ENCODE results near the gene TCFL5.
"Not testable (repeated sequence)": the region's sequence is repeated elsewhere in the genome, so short reads cannot be mapped to it uniquely, and the experiment has no call there.

Gene TCFL5

GRCh38 chr20:62879275-62880146, 17.9 kb upstream of the TCFL5 start:
- DNase-seq: no peak

GRCh38 chr20:62878244-62879038, 16.8 kb upstream of the TCFL5 start:
- DNase-seq: no peak

- DNase-seq: no peak
These were observed 15.5 kb upstream of the TCFL5 start for GRCh38 chr20:62876902-62877816.

GRCh38 chr20:62876501-62876901, 14.9 kb upstream of the TCFL5 start:
- DNase-seq: no peak

GRCh38 chr20:62875419-62876361, 14.1 kb upstream of the TCFL5 start:
- peak; percentile 4 to 23 for DNase-seq

- no peak for DNase-seq
These were observed 13.3 kb upstream of the TCFL5 start for GRCh38 chr20:62874964-62875344.

GRCh38 chr20:62873681-62874031, 12.0 kb upstream of the TCFL5 start:
- peak; percentile 33 to 58 for DNase-seq

GRCh38 chr20:62873280-62873679, 11.7 kb upstream of the TCFL5 start:
- DNase-seq: peak; percentile 11 to 34

GRCh38 chr20:62872862-62873261, 11.2 kb upstream of the TCFL5 start:
- DNase-seq: no peak

- DNase-seq: peak; percentile 40 to 51
These were observed 10.7 kb upstream of the TCFL5 start for GRCh38 chr20:62872184-62872847.

GRCh38 chr20:62864207-62864606, 2.6 kb upstream of the TCFL5 start:
- no peak for DNase-seq

GRCh38 chr20:62860924-62861691, 514 bp downstream of the TCFL5 start:
- DNase-seq: peak; percentile 2 to 4

GRCh38 chr20:62860391-62860923, 1.2 kb downstream of the TCFL5 start:
- no peak for DNase-seq

- no peak for DNase-seq
These were observed 1.9 kb downstream of the TCFL5 start for GRCh38 chr20:62859721-62860120.

- DNase-seq: no peak
These were observed 3.4 kb downstream of the TCFL5 start for GRCh38 chr20:62858058-62858830.

- no peak for DNase-seq
These were observed 4.5 kb downstream of the TCFL5 start for GRCh38 chr20:62856931-62857619.

GRCh38 chr20:62855120-62855519, 6.5 kb downstream of the TCFL5 start:
- DNase-seq: no peak

- no peak for DNase-seq
These were observed 7.5 kb downstream of the TCFL5 start for GRCh38 chr20:62854121-62854520.

GRCh38 chr20:62853304-62853703, 8.3 kb downstream of the TCFL5 start:
- DNase-seq: not testable (repeated sequence)

All from inflammatory macrophage treated with lipopolysaccharide for 1 hour (primary cell).